GM06990 (cell line): ENCODE results near the gene SRD5A1.

Experiments used
- DNase-seq: peaks from one replicate; pipeline ENCODE4 v3.0.0-alpha.2; 2011; ENCODE audit not compliant: insufficient read length; ENCODE audit errors: extremely low read depth
- H3K27me3 ChIP-seq: replicated peaks from 2 replicates; pipeline ENCODE4 v1.6.0; 2011; ENCODE audit warnings: low read length; ENCODE audit not compliant: control insufficient read depth, insufficient read depth
- H3K36me3 ChIP-seq: 2 replicates; pipeline ENCODE4 v1.5.1; 2011; ENCODE audit warnings: low read length; ENCODE audit not compliant: control insufficient read depth, insufficient read depth
- H3K4me3 ChIP-seq: replicated peaks from 2 replicates; pipeline ENCODE4 v1.5.1; 2011; ENCODE audit warnings: low read depth, mild to moderate bottlenecking, control low read depth, low read length
- TF ChIP-seq, protein P1 (sequence below): IDR thresholded peaks from 2 replicates; pipeline ENCODE4 v1.5.1; 2011; ENCODE audit warnings: low read length, control low read depth, mild to moderate bottlenecking, inconsistent platforms; ENCODE audit not compliant: insufficient read depth, poor library complexity, severe bottlenecking

SRD5A1 gene

DNA sequence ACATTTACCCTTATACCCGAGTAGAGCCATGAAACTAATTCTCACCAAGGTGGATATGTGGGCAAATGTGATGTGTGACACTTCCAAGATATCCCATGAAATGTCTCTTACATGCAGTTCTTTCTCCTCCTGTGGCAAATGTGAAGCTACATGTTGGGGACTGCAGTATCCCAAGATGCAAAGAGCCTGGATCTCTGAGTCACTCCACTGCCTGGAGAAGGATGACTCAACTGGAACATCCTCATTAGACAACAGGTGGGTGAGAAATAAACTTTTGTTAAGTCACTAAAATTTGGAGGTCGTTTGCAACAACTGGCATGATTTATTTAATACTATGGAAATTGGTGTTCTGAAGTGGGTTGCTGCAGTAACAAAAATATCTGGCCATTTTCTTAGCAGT, 43.5 kb downstream of the SRD5A1 start:
- H3K27me3 ChIP-seq: no peaks in the 10 kb centered on the region
- TF ChIP-seq, protein P1, sequence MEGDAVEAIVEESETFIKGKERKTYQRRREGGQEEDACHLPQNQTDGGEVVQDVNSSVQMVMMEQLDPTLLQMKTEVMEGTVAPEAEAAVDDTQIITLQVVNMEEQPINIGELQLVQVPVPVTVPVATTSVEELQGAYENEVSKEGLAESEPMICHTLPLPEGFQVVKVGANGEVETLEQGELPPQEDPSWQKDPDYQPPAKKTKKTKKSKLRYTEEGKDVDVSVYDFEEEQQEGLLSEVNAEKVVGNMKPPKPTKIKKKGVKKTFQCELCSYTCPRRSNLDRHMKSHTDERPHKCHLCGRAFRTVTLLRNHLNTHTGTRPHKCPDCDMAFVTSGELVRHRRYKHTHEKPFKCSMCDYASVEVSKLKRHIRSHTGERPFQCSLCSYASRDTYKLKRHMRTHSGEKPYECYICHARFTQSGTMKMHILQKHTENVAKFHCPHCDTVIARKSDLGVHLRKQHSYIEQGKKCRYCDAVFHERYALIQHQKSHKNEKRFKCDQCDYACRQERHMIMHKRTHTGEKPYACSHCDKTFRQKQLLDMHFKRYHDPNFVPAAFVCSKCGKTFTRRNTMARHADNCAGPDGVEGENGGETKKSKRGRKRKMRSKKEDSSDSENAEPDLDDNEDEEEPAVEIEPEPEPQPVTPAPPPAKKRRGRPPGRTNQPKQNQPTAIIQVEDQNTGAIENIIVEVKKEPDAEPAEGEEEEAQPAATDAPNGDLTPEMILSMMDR: no peak
- DNase-seq: no peak
- no peak overlapping the region for H3K4me3 ChIP-seq
- H3K36me3 ChIP-seq: no peaks in the 10 kb centered on the region

DNA sequence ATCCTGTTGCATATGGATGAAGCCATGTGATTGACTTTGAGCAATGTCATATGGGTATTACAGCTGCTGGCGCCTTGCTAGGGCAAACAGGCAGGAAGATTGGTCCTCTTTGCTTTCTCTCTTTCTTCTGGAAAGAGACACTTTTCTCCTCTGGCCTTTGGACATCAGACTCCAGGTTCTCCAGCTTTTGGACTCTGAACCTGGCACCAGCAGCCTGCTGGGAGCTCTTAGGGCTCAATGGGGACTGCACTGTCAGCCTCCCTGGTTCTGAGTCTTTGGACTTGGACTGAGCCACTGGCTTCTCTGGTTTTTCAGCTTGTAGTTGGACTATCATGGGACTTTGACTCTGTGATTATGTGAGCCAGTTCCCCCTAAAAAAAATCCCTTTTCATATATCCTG, 45.1 kb downstream of the SRD5A1 start:
- no peak overlapping the region for H3K4me3 ChIP-seq
- no peak for DNase-seq
- H3K27me3 ChIP-seq: no peaks in the 10 kb centered on the region
- TF ChIP-seq, protein P1: no peak
- no peaks in the 10 kb centered on the region for H3K36me3 ChIP-seq

DNA sequence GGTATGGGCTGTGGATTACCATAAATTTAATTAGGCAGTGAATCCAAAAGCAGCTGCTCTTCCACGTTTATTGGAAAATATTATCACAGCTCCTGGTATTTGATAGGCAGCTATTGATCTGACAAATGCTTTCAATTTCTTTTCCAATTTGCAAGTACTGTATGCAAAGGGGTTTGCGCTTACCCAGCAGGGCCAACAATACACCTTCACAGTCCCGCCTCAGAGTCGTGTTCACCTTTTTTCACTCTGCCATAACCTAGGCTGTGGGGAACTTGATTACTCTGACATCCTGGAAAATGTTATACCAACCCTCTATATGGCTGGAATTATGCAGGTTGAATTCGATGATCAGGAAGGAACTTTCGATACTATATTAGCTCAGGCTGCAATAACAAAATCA, 47.7 kb downstream of the SRD5A1 start:
- no peak overlapping the region for H3K4me3 ChIP-seq
- H3K36me3 ChIP-seq: no peaks in the 10 kb centered on the region
- no peak for DNase-seq
- H3K27me3 ChIP-seq: no peaks in the 10 kb centered on the region
- TF ChIP-seq, protein P1: no peak

DNA sequence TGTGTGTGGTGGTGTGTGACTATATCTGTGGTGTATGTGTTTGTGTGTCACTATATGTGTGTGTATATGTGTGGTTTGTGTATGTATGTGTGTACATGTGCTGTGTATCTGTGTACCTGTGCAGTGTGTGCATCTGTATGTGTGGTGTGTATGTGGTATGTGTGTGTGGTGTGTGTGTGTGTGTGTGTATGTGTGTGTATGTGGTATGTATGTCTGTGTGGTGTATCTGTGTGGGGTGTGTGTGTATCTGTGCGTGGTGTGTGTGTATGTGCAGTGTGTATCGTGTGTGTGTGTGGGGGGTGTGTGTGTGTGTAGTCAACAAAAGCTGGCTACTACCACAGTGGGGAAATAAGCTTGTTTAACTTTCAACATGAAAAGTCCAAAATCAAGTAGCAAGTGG, 48.4 kb downstream of the SRD5A1 start:
- Histone ChIP-seq H3K36me3 (no peaks in the 10 kb centered on the region), H3K27me3 (no peaks in the 10 kb centered on the region), H3K4me3 (no peak overlapping the region)
- TF ChIP-seq, protein P1: no peak
- DNase-seq: no peak

DNA sequence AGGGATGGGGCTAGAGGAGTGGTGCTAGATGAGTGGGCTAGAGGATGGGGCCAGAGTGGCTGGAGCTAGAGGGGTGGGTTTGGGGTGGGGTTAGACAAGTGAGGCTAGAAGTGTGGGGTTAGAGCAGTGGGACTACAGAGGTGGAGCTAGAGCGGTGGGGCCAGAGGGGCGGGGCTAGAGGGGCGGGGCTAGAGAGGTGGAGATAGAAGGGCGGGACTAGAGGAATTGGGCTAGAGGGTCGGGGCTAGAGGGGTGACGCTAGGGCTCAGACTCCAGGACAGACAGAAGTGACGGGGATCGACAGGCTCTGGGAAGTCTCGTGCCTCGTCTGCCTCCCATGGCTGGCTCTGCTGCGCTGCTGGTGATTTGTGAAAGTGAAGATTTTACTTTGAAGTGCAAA, 49.0 kb downstream of the SRD5A1 start:
- DNase-seq: no peak
- no peak overlapping the region for H3K4me3 ChIP-seq
- TF ChIP-seq, protein P1: no peak
- no peaks in the 10 kb centered on the region for H3K27me3 ChIP-seq
- H3K36me3 ChIP-seq: no peaks in the 10 kb centered on the region

DNA sequence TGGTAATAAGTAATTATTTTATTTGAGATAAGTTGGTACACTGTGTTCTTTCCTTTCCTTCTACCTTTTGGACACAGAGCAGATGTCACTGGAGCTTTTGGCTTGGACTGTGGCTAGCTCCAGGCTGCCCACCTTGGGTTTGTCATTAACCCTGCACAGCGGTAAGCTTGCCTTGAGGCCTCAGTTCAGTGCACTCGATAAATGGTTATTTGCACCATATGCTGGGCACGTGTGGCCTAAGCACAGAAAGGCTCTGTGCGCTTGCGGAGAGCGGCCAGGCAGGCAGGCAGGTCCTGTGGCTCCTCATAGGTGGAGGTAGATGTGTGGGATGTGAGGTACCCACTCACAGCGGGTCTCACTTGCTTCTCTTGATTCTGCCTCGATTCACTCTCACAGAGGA, 50.0 kb downstream of the SRD5A1 start:
- H3K36me3 ChIP-seq: no peaks in the 10 kb centered on the region
- peaks cover 2% of the 10 kb centered on the region; the same call in 1 of the 2 replicates for H3K27me3 ChIP-seq
- TF ChIP-seq, protein P1: no peak
- no peak for DNase-seq
- no peak overlapping the region for H3K4me3 ChIP-seq
